Glomerular endothelial cell (primary cell): Measurements from ENCODE around the gene EPB41L5. TPM values are rescaled to one million over a fixed set of nuclear protein-coding genes. Genes with fewer than 3 reads are reported as not detected.
"Not testable (repeated sequence)": the region's sequence is repeated elsewhere in the genome, so short reads cannot be mapped to it uniquely, and the experiment has no call there.

ENCODE experiments used
- DNase-seq: peaks from one replicate; pipeline ENCODE4 v3.0.0-alpha.2; 2011; ENCODE audit warnings: low read depth, low spot score; ENCODE audit errors: extremely low read depth
- total RNA-seq: library from RNA; depleted of rRNA; stranded (reverse); fragments of >200 nt; gene quantifications from 2 replicates; pipeline ENCODE4 v1.2.3, GENCODE V29; 2015

The EPB41L5 gene
- total RNA-seq, 1 donor from 2014 or later: 17.3 TPM

DNA sequence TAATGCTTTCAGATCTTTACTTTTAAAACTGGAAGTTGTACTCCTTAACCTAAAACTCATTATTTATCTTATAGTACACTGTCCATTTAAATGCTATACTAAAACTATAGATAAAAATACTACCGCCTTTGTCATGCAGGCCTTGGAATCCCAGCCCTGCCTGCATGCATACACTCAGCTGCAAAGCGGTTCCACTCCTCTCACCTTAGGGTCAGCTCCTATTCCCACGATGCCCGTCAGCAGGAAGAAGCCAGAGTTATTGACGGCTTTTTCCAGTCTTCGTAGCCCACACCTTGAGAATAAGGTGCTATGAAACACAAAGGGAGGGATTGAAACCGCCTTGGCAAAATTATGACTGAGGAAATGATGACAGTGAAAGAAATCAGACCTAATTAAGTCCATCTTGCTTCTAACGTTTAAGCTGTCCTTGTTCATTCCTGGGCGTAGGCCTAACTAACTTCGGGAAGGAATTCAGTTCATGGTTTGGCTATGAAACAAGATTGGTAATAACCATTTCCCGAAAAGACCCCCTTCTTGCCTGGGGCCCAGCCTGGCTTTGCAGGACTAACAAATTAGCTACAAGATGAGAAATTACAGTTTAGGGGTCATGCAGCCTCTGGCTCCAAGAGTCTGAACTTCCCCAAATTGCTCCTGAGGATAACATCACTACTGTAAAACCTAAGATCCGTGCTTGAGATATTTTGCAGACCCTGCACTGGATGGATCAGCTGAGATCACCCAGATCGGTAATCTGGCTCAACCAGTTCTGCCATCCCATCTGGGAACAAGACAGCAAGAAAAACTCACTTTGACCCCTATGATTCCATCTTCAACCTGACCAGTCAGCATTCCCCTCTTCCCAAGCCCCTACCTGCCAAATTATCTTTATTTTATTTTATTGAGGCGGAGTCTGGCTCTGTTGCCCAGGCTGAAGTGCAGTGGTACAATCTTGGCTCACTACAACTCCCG lies 17.1 kb downstream of the EPB41L5 start:
- no peak for DNase-seq

DNA sequence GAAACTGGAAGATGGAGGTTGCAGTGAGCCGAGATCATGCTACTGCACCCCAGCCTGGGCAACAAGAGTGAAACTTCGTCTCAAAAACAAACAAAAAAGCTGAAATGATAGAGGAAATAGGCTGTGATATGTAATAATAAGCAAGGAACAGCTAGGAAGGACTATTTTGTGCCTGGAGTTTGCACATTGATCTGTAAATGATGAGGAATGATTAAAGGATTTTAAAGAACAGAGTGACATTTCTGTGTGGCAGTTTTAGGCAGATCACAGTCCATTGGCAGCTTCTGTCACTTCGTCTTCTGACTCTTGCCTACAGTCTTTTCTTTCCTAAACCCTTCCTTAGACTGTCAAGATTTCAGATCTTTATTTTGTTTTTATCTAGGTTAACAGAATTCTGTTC lies 19.4 kb downstream of the EPB41L5 start:
- DNase-seq: no peak

DNA sequence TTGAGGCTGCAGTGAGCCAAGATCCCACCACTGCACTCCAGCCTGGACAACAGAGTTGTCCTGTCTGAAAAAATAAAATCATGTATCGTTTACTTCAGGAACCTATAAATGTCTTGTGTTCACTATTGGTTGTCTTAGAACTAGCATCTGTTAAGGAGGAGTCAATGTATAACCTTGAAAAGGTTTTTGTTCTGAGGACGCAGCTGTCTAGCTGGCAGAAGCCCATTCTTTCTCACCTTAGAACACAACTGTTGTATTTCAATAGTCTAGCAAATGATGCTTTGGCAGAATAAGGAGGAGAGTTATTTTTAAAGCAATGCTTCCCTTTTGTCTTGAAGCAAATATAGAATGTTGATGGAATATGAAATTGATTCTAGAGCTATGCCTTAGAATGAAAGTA lies 21.1 kb downstream of the EPB41L5 start:
- DNase-seq: no peak

DNA sequence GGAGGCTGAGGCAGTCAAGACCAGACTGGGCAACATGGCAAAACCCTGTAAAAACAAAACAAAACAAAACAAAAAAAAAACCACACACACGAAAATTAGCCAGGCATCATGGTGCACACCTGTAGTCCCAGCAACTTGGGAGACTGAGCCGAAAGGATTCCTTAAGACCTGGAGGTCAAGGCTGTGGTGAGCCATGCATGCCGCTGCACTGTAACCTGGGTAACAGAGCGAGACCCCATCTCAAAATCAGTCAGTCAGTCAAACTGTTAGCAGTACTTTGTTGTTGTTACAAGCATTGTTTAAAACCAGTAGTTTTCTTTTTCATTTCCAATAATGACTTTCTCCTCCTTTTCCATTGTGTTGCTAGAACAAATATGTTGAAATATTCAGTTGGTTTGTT lies 21.7 kb downstream of the EPB41L5 start:
- DNase-seq: no peak

DNA sequence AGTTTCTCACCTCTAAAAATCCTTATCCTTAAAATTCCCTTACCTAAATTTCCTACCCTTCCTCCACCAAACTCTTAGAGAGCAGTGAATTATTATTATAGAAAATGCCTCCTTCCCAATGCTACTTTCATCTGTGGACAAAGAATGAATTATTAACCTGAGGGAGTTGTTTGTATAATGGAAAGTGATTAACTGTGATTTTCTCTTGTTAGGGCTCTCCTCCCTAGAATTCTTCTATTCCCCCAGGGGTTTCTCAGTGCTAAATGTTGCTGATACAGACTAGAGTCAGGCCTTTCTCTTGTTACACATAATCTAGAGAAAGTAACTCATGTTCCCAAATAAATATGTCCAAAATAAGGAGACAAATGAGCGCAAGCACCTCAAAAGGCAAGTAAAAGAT lies 23.3 kb downstream of the EPB41L5 start:
- no peak for DNase-seq

DNA sequence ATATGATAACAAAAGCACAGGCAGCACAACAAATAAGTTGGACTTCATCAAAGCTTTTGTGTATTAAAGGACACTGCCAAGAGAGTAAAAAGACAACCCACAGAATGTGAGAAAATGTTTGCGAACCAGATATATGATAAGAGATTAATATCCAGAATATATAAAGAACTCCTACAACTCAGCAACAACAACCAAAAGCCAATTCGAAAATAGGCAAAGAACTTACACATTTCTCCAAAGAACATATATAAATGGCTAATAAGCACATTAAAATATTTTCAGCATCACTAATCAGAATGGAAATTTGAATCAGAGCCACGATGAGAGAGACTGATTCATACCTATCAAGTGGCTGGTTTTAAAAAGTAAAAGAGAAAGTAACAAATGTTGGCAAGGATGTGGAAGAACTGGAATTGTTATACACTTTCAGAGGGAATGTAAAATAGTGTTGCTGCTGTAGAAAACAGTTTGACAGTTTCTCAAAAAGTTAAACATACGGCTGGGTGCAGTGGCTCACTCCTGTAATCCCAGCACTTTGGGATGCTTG lies 25.2 kb downstream of the EPB41L5 start:
- no peak for DNase-seq

DNA sequence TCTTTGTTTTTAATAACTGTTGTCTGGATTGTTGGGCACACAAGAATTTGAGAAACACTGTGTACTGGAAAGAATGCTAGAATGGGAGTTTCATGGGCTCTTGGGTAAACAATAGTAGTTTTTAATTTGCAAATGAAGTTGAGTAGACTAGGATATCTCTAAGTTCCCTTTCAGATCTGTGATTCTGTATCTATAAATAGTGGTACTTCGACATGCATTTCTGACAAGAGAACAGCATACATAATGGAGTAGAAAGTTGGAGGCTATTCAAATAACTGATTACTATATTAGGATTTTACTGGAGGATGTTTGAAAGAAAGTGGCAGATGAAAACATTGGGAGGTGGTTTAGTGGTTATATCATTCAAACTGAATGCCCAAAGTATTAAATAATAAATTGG lies 29.5 kb downstream of the EPB41L5 start:
- DNase-seq: no peak

DNA sequence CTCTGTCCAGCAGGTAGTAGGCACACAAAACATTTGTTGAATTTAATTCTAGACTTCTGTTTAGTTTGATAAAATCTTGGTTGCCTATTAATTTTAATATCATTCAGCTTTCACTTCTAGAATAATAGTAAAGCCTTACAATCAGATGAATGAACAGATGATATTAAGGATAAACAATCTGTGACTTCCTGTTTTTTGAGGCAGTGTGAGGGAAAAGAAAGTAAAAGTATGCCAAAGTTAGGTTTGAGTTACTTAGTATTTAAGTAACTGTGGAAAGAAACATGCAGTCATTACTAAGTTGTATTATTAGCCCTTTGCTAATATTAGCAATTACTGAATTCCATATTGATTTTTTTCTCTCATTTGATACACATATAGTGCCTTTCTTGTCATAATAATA lies 31.5 kb downstream of the EPB41L5 start:
- DNase-seq: no peak

DNA sequence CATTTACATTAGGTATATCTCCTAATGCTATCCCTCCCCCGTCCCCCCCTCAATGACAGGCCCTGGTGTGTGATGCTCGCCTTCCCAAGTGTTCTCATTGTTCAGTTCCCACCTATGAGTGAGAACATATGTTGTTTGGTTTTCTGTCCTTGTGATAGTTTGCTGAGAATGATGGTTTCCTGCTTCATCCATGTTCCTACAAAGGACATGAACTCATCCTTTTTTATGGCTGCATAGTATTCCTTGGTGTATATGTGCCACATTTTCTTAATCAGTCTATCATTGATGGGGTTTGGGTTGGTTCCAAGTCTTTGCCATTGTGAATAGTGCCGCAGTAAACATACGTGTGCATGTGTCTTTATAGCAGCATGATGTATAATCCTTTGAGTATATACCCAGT lies 32.9 kb downstream of the EPB41L5 start:
- DNase-seq: not testable (repeated sequence)

DNA sequence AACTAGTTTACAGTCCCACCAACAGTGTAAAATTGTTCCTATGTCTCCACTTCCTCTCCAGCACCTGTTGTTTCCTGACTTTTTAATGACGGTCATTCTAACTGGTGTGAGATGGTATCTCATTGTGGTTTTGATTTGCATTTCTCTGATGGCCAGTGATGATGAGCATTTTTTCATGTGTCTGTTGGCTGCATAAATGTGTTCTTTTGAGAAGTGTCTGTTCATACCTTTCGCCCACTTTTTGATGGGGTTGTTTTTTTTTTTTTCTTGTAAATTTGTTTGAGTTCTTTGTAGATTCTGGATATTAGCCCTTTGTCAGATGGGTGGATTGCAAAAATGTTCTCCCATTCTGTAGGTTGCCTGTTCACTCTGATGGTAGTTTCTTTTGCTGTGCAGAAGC lies 33.4 kb downstream of the EPB41L5 start:
- DNase-seq: not testable (repeated sequence)

DNA sequence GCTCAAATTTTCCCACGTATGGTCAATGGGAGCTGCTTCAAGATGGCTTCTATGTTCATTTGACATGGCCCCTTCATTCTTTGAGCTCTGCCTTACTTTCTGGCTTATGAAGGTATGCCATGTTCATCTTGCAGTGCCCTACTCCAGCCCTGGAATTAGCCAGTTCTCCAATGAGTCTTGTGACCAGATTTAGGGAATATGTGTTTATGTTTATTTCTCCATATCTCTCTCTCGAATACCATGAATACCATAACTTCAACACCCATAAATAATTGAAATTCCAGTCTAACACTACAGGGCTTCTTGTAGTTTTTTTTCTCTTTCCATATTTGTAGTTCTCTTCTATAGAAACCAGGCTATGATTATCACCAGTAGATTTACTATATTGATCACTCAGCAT lies 39.7 kb downstream of the EPB41L5 start:
- no peak for DNase-seq

DNA sequence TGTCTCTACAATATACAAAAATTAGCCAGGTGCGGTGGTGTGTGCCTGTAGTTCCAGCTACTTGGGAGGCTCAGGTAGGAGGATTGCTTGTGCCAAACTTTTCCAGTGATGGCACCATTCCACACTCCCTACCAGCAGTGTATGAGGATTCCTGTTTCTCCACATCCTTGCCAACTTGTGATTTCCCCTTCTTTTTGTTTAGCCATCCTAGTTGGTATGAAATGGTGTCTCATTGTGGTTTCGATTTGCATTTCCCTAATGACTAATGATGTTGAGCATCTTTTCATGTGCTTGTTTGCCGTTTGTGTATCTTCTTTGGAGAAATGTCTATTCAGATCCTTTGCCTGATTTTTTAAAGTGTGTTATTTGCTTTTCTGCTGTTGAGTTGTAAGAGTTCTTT lies 41.0 kb downstream of the EPB41L5 start:
- DNase-seq: no peak

DNA sequence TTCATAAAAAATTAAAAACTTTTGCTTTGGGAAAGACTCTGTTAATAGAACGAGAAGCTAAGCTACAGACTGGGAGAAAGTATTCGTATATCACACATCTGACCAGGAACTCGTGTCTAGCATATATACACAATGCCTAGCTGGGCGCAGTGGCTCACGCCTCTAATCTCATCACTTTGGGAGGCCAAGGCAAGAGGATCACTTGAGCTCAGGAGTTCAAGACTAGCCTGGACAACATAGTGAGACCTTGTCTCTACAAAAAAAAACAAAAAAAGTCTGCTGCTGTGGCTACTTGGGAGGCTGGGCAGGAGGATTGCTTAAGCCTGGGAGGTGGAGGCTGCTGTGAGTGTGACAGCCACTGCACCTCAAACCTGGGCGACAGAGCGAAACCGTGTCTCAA lies 46.6 kb downstream of the EPB41L5 start:
- no peak for DNase-seq

DNA sequence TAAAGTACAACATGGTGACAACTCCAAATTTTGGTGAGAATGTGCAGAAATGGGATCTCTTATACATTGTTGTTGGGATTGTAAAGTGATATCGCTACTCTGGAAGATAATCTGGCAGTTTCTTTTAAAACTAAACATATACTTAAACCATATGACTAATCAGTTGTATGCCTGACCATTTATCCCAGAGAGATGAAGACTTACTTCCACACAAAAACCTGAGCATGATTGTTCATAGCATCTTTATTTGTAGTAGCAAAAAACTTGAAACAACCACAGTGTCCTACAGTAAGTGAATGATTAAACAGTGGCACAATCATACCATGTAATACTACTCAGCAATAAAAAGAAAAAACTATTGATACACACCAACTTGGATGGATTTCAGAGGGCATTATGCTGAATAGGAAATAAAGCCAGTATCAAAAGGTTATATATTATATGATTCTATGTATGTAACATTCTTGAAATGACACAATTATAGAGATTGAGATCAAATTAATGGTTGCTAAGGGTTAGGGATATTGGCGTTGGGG lies 47.3 kb downstream of the EPB41L5 start:
- DNase-seq: no peak

DNA sequence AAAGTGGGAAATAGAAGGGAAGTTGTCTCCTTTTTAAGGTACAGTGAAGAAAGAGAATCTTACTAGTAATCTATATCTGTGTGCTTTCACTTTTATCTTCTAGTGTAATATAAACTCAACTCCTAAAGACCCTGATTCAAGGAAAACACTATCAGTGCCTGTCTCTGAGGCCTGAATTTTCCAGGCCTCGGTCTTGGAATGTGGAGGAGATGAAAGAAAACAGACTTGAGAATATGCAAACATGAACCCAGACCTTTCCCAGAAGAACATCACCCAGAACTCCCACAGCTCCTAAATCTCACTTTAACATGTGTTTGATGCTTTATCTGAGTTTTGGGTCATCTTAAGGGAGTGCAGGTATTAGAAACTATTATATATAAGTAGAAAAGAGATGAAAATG lies 51.8 kb downstream of the EPB41L5 start:
- no peak for DNase-seq

DNA sequence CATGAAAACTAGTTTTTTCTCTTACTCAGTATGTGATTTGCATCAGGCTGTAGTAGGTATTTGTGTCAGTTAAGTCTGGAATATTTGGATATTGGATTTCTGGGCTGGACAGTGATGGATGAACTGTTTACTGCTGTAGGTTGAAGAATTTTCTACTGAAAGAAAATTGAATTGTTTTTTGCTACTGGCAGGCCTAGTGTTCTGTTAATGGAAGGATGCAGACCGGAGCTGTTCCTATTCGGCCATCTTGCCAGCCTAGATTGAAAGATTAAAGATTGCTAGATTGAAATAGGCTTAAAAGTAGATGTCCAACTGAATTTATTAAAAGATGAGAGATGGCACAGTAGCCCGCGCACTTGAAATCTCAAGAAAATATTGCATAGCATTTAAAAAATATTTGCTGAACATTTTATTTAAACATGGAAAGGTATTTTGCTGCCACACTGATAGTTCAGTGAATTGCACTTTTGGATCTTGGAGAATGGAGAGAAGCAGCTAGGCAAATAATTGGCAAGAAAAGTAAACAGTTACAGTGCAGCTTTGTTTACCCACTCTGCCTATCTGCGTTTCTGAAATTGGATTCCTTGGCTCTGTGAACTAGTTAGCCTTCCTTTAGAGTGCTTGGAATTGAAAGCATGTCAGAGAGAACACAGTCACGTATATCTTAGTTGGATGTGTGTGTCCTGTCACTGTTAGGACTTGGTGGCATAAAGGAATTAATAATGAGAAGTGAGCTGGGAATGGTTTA lies 54.1 kb downstream of the EPB41L5 start:
- no peak for DNase-seq

DNA sequence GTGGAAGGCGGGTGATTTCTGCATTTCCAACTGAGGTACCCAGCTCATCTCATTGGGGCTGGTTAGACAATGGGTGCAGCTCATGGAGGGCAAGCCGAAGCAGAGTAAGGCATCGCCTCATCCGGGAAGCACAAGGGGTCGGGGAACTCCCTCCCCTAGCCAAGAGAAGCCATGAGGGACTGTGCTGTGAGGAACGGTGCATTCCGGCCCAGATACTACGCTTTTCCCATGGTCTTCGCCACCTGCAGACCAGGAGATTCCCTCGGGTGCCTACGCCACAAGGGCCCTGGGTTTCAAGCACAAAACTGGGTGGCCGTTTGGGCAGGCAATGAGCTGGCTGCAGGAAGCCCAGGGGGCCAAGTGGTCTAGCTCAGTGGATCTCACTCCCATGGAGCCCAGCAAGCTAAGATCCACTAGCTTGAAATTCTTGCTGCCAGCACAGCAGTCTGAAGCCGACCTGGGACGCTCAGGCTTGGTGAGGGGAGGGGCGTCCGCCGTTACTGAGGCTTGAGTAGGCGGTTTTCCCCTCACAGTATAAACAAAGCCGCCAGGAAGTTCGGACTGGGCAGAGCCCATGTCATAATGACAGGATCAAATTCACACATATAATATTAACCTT lies 55.3 kb downstream of the EPB41L5 start:
- not testable (repeated sequence) for DNase-seq

DNA sequence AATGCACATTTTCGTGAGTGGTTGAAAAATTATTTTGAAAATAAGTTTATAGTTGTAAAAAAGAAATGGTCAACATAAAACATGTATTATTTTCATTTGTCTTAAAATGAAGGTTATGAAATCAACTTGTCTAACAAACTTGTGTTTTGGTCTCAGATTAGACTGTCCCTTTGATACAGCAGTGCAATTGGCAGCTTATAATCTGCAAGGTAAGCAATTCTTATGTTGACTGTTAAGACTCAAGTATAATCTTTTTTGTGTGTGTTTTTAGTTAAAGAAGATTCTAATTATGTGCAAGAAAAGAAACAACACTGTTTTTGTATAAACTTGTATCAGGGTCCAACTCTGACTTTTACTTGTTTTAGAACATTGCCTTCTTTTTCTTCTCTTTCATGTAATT lies 62.7 kb downstream of the EPB41L5 start:
- no peak for DNase-seq

DNA sequence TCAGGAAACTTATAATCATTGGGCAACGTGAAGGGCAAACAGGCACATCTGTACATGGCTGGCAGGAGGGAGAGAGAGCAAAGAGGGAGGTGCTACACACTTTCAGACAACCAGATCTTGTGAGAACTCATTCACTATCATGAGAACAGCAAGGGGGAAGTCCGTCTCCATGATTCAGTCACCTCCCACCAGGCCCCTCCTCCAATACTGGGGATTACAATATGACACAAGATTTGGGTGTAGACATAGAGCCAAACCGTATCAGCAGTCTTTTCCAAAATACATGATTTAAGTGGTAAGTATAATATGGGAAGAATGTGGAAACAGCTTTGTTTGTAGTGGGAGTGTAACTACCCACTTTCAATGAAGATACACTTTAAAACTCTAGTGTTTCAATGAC lies 65.0 kb downstream of the EPB41L5 start:
- no peak for DNase-seq

DNA sequence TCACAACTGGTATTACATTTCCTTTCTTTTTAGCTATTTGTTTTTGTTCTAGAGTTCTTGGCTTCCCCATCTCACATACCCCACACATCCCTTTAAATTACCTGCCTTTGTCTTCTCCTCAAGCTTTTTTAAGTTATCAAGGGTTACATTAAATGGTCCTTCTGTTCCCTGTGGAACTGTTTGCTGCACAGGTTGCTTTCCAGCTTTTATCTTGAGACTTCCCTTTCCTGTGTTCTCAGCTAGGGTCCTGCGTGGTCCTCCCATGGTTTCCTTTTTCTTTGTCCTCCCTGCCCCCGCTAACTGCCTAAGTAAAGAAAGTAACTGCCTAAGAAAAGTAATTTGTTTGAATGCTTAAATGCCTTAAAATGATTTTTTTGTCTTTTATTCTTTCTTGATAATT lies 66.8 kb downstream of the EPB41L5 start:
- DNase-seq: no peak

DNA sequence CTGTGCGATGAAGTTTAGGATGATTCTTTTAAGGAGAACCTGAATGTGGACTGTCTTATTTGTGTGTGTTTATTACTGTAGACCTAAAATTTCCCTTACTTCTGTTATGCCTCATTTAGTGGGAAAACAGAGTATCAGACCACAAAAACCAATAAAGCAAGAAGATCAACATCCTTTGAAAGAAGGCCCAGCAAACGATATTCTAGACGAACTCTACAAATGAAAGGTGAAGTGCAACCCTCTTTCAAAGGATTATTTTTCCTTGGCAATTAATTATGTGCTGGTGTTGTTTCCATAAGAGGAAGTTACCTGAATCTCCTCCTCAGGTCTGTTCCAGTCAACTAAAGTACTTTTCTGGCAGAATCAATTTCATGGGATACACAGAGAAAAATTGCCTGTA lies 78.6 kb downstream of the EPB41L5 start:
- DNase-seq: no peak
